GM12801 (cell line): ENCODE data around the gene HOXD13.

ENCODE experiments used
- TF ChIP-seq, protein P1 (sequence below): IDR thresholded peaks from one replicate; pipeline ENCODE4 v1.5.1; 2011; ENCODE audit warnings: control low read depth; ENCODE audit not compliant: insufficient read length; ENCODE audit errors: extremely low read depth

HOXD13 gene

GRCh38 chr2:176124947-176125771 lies 32.6 kb downstream of the HOXD13 start:
- TF ChIP-seq, protein P1, sequence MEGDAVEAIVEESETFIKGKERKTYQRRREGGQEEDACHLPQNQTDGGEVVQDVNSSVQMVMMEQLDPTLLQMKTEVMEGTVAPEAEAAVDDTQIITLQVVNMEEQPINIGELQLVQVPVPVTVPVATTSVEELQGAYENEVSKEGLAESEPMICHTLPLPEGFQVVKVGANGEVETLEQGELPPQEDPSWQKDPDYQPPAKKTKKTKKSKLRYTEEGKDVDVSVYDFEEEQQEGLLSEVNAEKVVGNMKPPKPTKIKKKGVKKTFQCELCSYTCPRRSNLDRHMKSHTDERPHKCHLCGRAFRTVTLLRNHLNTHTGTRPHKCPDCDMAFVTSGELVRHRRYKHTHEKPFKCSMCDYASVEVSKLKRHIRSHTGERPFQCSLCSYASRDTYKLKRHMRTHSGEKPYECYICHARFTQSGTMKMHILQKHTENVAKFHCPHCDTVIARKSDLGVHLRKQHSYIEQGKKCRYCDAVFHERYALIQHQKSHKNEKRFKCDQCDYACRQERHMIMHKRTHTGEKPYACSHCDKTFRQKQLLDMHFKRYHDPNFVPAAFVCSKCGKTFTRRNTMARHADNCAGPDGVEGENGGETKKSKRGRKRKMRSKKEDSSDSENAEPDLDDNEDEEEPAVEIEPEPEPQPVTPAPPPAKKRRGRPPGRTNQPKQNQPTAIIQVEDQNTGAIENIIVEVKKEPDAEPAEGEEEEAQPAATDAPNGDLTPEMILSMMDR: no peak

- TF ChIP-seq, protein P1: no peak
Measured at GRCh38 chr2:176125772-176126054, 33.2 kb downstream of the HOXD13 start.

DNA sequence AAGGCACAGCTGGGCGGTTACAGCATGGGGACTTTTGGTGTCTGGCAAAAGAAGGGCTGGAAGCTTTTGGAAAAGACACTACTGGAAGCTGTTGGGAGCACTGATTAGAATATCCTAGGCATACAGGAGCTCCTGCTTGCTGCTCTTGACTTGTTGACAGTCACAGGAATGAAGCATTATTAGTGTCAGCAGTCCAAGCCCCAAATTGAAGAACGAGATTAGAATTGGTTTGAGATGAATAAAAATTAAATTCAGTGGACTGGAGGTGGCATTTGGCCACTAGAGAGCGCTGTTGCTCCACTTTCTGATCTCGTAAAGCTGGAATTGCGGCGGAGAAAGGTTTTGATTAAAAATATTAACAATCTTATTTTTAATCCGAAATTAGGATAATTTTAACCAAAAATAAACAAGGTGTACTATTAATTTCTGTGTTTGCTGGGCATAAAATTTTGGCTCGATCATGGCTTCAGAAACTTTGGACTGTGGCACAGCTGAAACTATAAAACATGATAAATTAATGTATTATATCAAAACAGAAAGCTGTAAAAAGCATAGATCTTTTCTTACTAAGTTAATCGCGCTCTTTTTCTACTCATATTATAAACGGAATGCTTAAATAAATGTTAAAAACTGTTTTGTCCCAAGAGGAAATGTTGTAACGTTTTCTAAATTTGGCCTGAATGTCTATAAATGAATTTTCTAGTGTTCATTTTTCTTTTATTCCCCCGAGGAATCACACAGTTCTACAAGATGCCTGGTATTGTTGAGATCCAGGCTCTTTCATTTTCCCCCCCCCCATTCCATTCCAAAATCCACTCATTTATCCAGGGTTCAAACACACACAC lies 34.6 kb downstream of the HOXD13 start:
- TF ChIP-seq, protein P1: no peak

DNA sequence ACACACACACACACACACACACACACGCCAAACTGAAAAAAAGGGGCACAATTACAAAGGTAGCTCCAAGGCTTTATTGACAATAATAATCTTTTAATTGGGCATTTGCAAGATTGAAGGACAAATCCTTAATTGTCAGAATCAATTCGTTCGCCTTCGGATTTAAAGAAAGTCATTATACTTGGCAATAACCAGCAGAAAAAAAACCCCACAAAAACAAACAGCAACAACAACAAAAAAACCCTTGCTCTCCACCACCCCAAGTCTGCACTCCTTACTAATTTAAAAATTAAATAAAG lies 35.2 kb downstream of the HOXD13 start:
- TF ChIP-seq, protein P1: no peak

- TF ChIP-seq, protein P1: no peak
Measured at GRCh38 chr2:176128172-176128981, 35.9 kb downstream of the HOXD13 start.

DNA sequence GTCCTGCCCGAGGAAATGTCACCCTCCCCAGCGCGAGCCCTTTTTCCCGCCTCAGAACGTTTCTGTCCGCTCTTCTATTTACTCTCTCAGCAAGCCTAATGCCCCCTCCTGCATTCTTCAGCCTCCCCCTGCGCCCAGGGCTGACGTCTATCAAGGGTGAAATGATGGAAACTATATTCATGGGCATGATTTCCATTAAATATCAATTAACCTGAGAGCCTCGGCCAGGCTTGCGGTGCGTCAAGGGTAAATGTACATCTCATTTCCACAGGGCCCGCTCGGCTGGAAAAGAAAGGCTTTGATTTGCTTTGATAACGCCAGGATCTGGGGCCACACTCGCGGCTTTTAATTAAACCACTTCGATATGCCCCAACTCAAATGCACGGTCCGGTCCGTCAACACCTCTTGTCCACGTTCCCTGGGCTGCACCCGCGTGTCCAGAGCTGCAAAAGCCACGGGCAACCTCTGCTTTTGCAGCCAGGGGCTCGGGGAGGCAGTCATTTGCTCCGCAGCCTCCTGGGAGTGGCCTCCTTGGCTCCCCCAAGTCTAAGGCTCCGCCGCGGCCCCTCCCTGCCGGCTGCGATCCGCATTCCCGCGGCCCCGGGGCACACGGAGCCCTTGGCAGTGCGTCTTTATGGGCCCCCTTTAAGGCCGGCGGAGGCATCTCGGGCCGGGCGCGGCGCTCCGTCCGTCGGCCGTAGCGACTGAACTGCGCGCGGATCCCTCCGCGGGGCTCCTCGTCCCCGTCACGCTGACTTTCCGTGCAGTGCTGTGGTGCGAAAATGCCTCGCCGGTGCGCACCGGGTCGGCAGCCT lies 36.7 kb downstream of the HOXD13 start, which contains the start of gene HOXD8:
Gene HOXD8 (plus strand): TSS at position 724 of the 815 bp plus-strand sequence. CDS start 662 bp downstream, outside the sequence.
- TF ChIP-seq, protein P1: no peak
